Endothelial cell of umbilical vein (primary cell): ENCODE measurements around the gene AOX1. TPM values are rescaled to one million over a fixed set of nuclear protein-coding genes. Genes with fewer than 3 reads are reported as not detected.
"Not testable (repeated sequence)": the region's sequence is repeated elsewhere in the genome, so short reads cannot be mapped to it uniquely, and the experiment has no call there.

Experiments used
- BruUV-seq: library from RNA; stranded (reverse); fragments of 400-500 nt; replicated peaks from 2 replicates; lab custom pipeline; 2021; lab: Mats Ljungman, UMichigan
- CTCF ChIA-PET: fragments of 300-600, 350-600 bp; sonication (Branson Sonifier 250); formaldehyde crosslinking; loops from one replicate; lab custom pipeline; 2021; ENCODE audit warnings: antibody characterized with exemption, inconsistent platforms; lab: Charles Lee
- POLR2A ChIA-PET: fragments of 300-600, 350-600 bp; sonication (Branson Sonifier 250); formaldehyde crosslinking; loops from one replicate; lab custom pipeline; 2021; ENCODE audit warnings: antibody characterized with exemption, inconsistent platforms; lab: Charles Lee
- DNase-seq: peaks from one replicate; pipeline ENCODE4 v3.0.0-alpha.2; 2011; ENCODE audit warnings: low read depth, low spot score
- FAIRE-seq: peaks from 2 replicates; lab custom pipeline; 2011; peaks lifted over from hg19 to GRCh38; lab: Jason Lieb, UNC
- H2AFZ ChIP-seq: 2 replicates; pipeline ENCODE4 v1.6.0; 2012; ENCODE audit warnings: low read depth, low read length, control low read depth, inconsistent platforms
- H3K27ac ChIP-seq: 2 replicates; pipeline ENCODE4 v1.5.1; 2011; ENCODE audit warnings: low read depth, mild to moderate bottlenecking, control low read depth, low read length, moderate library complexity; ENCODE audit not compliant: insufficient read depth
- H3K27me3 ChIP-seq, 2 experiments: 2 replicates each; pipeline versions ENCODE4 v1.6.0 to v1.6.1; 2011; ENCODE audit warnings: low read length in 2 of 2, mixed read lengths in 1 of 2; ENCODE audit not compliant: control insufficient read depth in 2 of 2, insufficient read depth in 2 of 2
- H3K36me3 ChIP-seq, 2 experiments: 2 replicates in 1 of 2; 3 replicates in 1 of 2; pipeline ENCODE4 v1.5.1; 2011; ENCODE audit warnings: low read length in 2 of 2, mild to moderate bottlenecking in 1 of 2, moderate library complexity in 1 of 2; ENCODE audit not compliant: control insufficient read depth in 2 of 2, insufficient read depth in 2 of 2; ENCODE audit errors: extremely low read depth in 1 of 2
- H3K4me1 ChIP-seq: 3 replicates; pipeline ENCODE4 v1.5.1; 2011; ENCODE audit warnings: mild to moderate bottlenecking, low read length; ENCODE audit not compliant: control insufficient read depth, insufficient read depth; ENCODE audit errors: extremely low read depth
- H3K4me2 ChIP-seq: 2 replicates; pipeline ENCODE4 v1.6.1; 2011; ENCODE audit warnings: low read length, control low read depth, mixed read lengths; ENCODE audit not compliant: insufficient read depth
- H3K4me3 ChIP-seq, 3 experiments: fragments of 200-600 bp in 1 of 3; sonication (generic), shearing (Covaris generic) in 1 of 3; replicated peaks in 1 of 3; 2 replicates each; pipeline ENCODE4 v1.5.1; 2011 to 2016; ENCODE audit warnings: control low read depth in 3 of 3, low read length in 3 of 3, mild to moderate bottlenecking in 2 of 3, inconsistent platforms in 1 of 3, low read depth in 1 of 3, moderate library complexity in 1 of 3; ENCODE audit not compliant: insufficient read depth in 1 of 3
- H3K79me2 ChIP-seq: 2 replicates; pipeline ENCODE4 v1.6.0; 2012; ENCODE audit warnings: low read length, inconsistent platforms; ENCODE audit not compliant: control insufficient read depth, insufficient read depth
- H3K9ac ChIP-seq: replicated peaks from 2 replicates; pipeline ENCODE3; 2011; ENCODE audit warnings: low read length, control low read depth; ENCODE audit not compliant: insufficient read depth; ENCODE audit errors: extremely low read depth
- H3K9me1 ChIP-seq: replicated peaks from 3 replicates; pipeline ENCODE4 v1.6.0; 2011; ENCODE audit warnings: mild to moderate bottlenecking, low read length; ENCODE audit not compliant: control insufficient read depth, insufficient read depth; ENCODE audit errors: extremely low read depth
- H3K9me3 ChIP-seq: replicated peaks from 2 replicates; pipeline ENCODE4 v1.5.1; 2012; ENCODE audit warnings: low read length, inconsistent platforms; ENCODE audit not compliant: control insufficient read depth, insufficient read depth
- H4K20me1 ChIP-seq: replicated peaks from 2 replicates; pipeline ENCODE3; 2011; ENCODE audit warnings: mild to moderate bottlenecking, low read length; ENCODE audit not compliant: control insufficient read depth, insufficient read depth; ENCODE audit errors: extremely low read depth
- CTCF ChIP-seq, 2 donors: IDR thresholded peaks; 1 replicate in 1 of 2; 2 replicates in 1 of 2; pipeline ENCODE4 v1.5.1; 2011; ENCODE audit warnings: low read length in 2 of 2, mild to moderate bottlenecking in 2 of 2, moderate library complexity in 2 of 2, control low read depth in 1 of 2, inconsistent platforms in 1 of 2, low read depth in 1 of 2; ENCODE audit not compliant: insufficient read depth in 1 of 2; ENCODE audit errors: extremely low read depth in 1 of 2
- EZH2 ChIP-seq: IDR thresholded peaks from 2 replicates; pipeline ENCODE4 v1.6.1; 2012; ENCODE audit warnings: borderline replicate concordance, low read depth, mild to moderate bottlenecking, moderate library complexity, low read length, inconsistent platforms; ENCODE audit not compliant: severe bottlenecking
- FOS ChIP-seq: IDR thresholded peaks from 2 replicates; pipeline ENCODE4 v1.6.1; 2011; ENCODE audit warnings: mild to moderate bottlenecking, low read length, moderate library complexity, borderline replicate concordance; ENCODE audit not compliant: insufficient read depth
- GATA2 ChIP-seq: IDR thresholded peaks from 2 replicates; pipeline ENCODE4 v1.7.0; 2011; ENCODE audit warnings: low read depth, mild to moderate bottlenecking, moderate library complexity, mixed read lengths, low read length; ENCODE audit not compliant: insufficient read length, insufficient read depth
- JUN ChIP-seq: IDR thresholded peaks from 2 replicates; pipeline ENCODE4 v1.6.1; 2011; ENCODE audit warnings: borderline replicate concordance, low read depth; ENCODE audit not compliant: insufficient read length, insufficient read depth
- MAX ChIP-seq: IDR thresholded peaks from 2 replicates; pipeline ENCODE4 v1.6.1; 2011; ENCODE audit not compliant: insufficient read depth, insufficient read length
- MYC ChIP-seq: IDR thresholded peaks from one replicate; pipeline ENCODE4 v1.6.1; 2011; ENCODE audit warnings: mild to moderate bottlenecking, low read depth, low read length
- POLR2A ChIP-seq: IDR thresholded peaks from 2 replicates; pipeline ENCODE4 v1.6.1; 2012; ENCODE audit warnings: low read depth, mild to moderate bottlenecking, control low read depth, low read length
- POLR2AphosphoS5 ChIP-seq: IDR thresholded peaks from 2 replicates; pipeline ENCODE4 v1.6.1; 2012; ENCODE audit warnings: low read depth, mild to moderate bottlenecking, control low read depth, low read length, moderate library complexity; ENCODE audit not compliant: insufficient read depth
- dilution Hi-C: fragments of 300-500 bp; cut with MboI; formaldehyde crosslinking; loops from one replicate; pipeline ENCODE4 v1.15.0; 2019; ENCODE audit warnings: low sequenced_read_pairs; ENCODE audit not compliant: extremely low pct_ligation_motif_present
- intact Hi-C: fragments of 100-400 bp; cut with micrococcal nuclease; formaldehyde crosslinking; loops from one replicate; pipeline ENCODE4 v1.10.0; 2022
- polyA plus RNA-seq, 4 experiments: library from polyadenylated mRNA; depleted of rRNA in 3 of 4; stranded (reverse) in 3 of 4; unstranded in 1 of 4; fragments of >200 nt; gene quantifications; 2 replicates each; pipeline versions ENCODE4 v1.2.1 to v1.2.3, GENCODE V29; 2011 to 2012; ENCODE audit warnings: missing spikeins in 1 of 4
- total RNA-seq: library from RNA; stranded (reverse); gene quantifications from 2 replicates; pipeline ENCODE4 v1.2.3, GENCODE V29; 2021

Gene AOX1
- total and polyA plus RNA-seq, 2 donors (not counting 3 experiments of a cell fraction or from before 2014, with no cell fraction given): 0.03 to 0.46 TPM

GRCh38 chr2:200648518-200649281 is 62.9 kb downstream of the AOX1 start:
- dilution Hi-C loops, H4K20me1 ChIP-seq, H3K36me3 ChIP-seq, BruUV-seq, intact Hi-C loops, H3K9me1 ChIP-seq, POLR2A ChIA-PET, H3K9me3 ChIP-seq, FAIRE-seq, H3K9ac ChIP-seq, DNase-seq, H3K27me3 ChIP-seq, H3K4me1 ChIP-seq, H3K4me3 ChIP-seq, H3K27ac ChIP-seq, H3K79me2 ChIP-seq, CTCF ChIA-PET, H3K4me2 ChIP-seq, H2AFZ ChIP-seq: not testable (repeated sequence)

GRCh38 chr2:200649724-200650123 is 63.9 kb downstream of the AOX1 start:
- H3K79me2 ChIP-seq: no peaks in the 10 kb centered on the region
- dilution Hi-C loops: no loop called here
- POLR2A ChIA-PET: no interaction called here

More at GRCh38 chr2:200649724-200650123, 63.9 kb downstream of the AOX1 start:
- DNase-seq (no peak), FAIRE-seq (no peak)
- no peaks in the 10 kb centered on the region for H3K9me3 ChIP-seq
- no peak overlapping the region for H3K4me2 ChIP-seq
- H4K20me1 ChIP-seq: no peaks in the 10 kb centered on the region
- peaks cover 1 to 5% of the 10 kb centered on the region in 2 experiments for H3K27me3 ChIP-seq
- no peak overlapping the region for H2AFZ ChIP-seq
- H3K36me3 ChIP-seq: no peaks in the 10 kb centered on the region
- no peak overlapping the region for H3K4me3 ChIP-seq
- no peak overlapping the region for H3K27ac ChIP-seq
- no peaks in the 10 kb centered on the region for H3K9me1 ChIP-seq
- CTCF ChIA-PET: no interaction called here
- no peak overlapping the region for H3K9ac ChIP-seq
- TF ChIP-seq JUN: no peak
- no peak for TF ChIP-seq GATA2
- TF ChIP-seq EZH2: no peak
- no peak for TF ChIP-seq MAX
- TF ChIP-seq MYC: no peak
- no peak for TF ChIP-seq CTCF (IDR thresholded peaks at IDR 0.05; ENCODE audit: extremely low read depth in 1 of 2, insufficient read depth in 1 of 2, low read depth in 1 of 2, low read length in 2 of 2)
- no peak for TF ChIP-seq FOS
- TF ChIP-seq POLR2A: no peak
- no peak for TF ChIP-seq POLR2AphosphoS5
- no TSS peak for BruUV-seq
- no peaks in the 10 kb centered on the region for H3K4me1 ChIP-seq
- intact Hi-C loops: no loop called here
